Calu3 (cell line): ENCODE measurements around the gene FLVCR2. TPM values are rescaled to one million over a fixed set of nuclear protein-coding genes. Genes with fewer than 3 reads are reported as not detected.

Source experiments
- BruUV-seq: library from RNA; stranded (reverse); fragments of 400-500 nt; replicated peaks from 2 replicates; lab custom pipeline; 2021; lab: Mats Ljungman, UMichigan
- CTCF ChIA-PET: fragments of 300-600 bp; sonication (Branson Sonifier 250); formaldehyde crosslinking; loops from one replicate; lab custom pipeline; 2022; ENCODE audit warnings: antibody characterized with exemption; lab: Charles Lee
- DNase-seq: peaks from one replicate; pipeline ENCODE4 v3.0.0; 2022
- H3K27ac Mint-ChIP-seq: one replicate; pipeline ENCODE4 v1.8.0; 2022; ENCODE audit warnings: mixed read lengths; ENCODE audit not compliant: unreplicated experiment
- H3K27me3 Mint-ChIP-seq: one replicate; pipeline ENCODE4 v1.8.0; 2022; ENCODE audit warnings: mixed read lengths; ENCODE audit not compliant: unreplicated experiment
- H3K36me3 Mint-ChIP-seq: one replicate; pipeline ENCODE4 v1.8.0; 2022; ENCODE audit warnings: mild to moderate bottlenecking, moderate library complexity, mixed read lengths; ENCODE audit not compliant: insufficient read depth, unreplicated experiment
- H3K4me1 Mint-ChIP-seq: one replicate; pipeline ENCODE4 v1.8.0; 2022; ENCODE audit warnings: mild to moderate bottlenecking, low read depth, mixed read lengths; ENCODE audit not compliant: unreplicated experiment
- H3K4me3 Mint-ChIP-seq: one replicate; pipeline ENCODE4 v1.8.0; 2022; ENCODE audit warnings: mild to moderate bottlenecking, low read depth, moderate library complexity, mixed read lengths; ENCODE audit not compliant: unreplicated experiment
- H3K9me3 Mint-ChIP-seq: one replicate; pipeline ENCODE4 v1.8.0; 2022; ENCODE audit warnings: low read depth, mixed read lengths; ENCODE audit not compliant: unreplicated experiment
- CTCF ChIP-seq: fragments of 200-600 bp; IDR thresholded peaks from one replicate; pipeline ENCODE4 v1.8.0; 2022; ENCODE audit warnings: antibody characterized with exemption; ENCODE audit not compliant: unreplicated experiment
- intact Hi-C: fragments of 100-400 bp; cut with micrococcal nuclease; formaldehyde crosslinking; loops from one replicate; pipeline ENCODE4 v1.10.0; 2022; ENCODE audit not compliant: unreplicated experiment
- total RNA-seq: library from RNA; stranded (reverse); gene quantifications from 2 replicates; pipeline ENCODE4 v1.2.3, GENCODE V29; 2022

FLVCR2 gene
- total RNA-seq, 1 experiment from 2014 or later = 1.4 TPM

- H3K27ac Mint-ChIP-seq = no peak overlapping the region
- no peaks in the 10 kb centered on the region for H3K36me3 Mint-ChIP-seq
- peaks cover 45% of the 10 kb centered on the region for H3K27me3 Mint-ChIP-seq
- CTCF ChIA-PET = no interaction called here
- DNase-seq = no peak
- no peak for TF ChIP-seq CTCF
- H3K9me3 Mint-ChIP-seq = peaks cover 2% of the 10 kb centered on the region
- no peaks in the 10 kb centered on the region for H3K4me1 Mint-ChIP-seq
- no TSS peak for BruUV-seq
- intact Hi-C loops = no loop called here
- no peak overlapping the region for H3K4me3 Mint-ChIP-seq
These were observed 30.7 kb downstream of the FLVCR2 start for GRCh38 chr14:75609116-75609515.

- Mint-ChIP-seq H3K4me1 (no peaks in the 10 kb centered on the region), H3K27ac (no peak overlapping the region), H3K36me3 (no peaks in the 10 kb centered on the region), H3K9me3 (peaks cover 6% of the 10 kb centered on the region), H3K4me3 (no peak overlapping the region), H3K27me3 (peaks cover 51% of the 10 kb centered on the region)
- TF ChIP-seq CTCF = no peak
- no TSS peak for BruUV-seq
- CTCF ChIA-PET = interaction anchor here (0.9 kb wide), 1 partner anchor 10 kb away, joined by 3 read pairs; no protein-coding TSS in a partner anchor
- intact Hi-C loops = no loop called here
- no peak for DNase-seq
These were observed 31.4 kb downstream of the FLVCR2 start for GRCh38 chr14:75609606-75610475.

GRCh38 chr14:75610834-75611233, 32.4 kb downstream of the FLVCR2 start:
- no peak for TF ChIP-seq CTCF
- no TSS peak for BruUV-seq
- intact Hi-C loops = no loop called here
- no peak overlapping the region for H3K27ac Mint-ChIP-seq
- no peak for DNase-seq
- H3K27me3 Mint-ChIP-seq = peaks cover 59% of the 10 kb centered on the region
- no peaks in the 10 kb centered on the region for H3K36me3 Mint-ChIP-seq
- CTCF ChIA-PET = interaction anchor here (0.9 kb wide), 1 partner anchor 9 kb away, joined by 3 read pairs; no protein-coding TSS in a partner anchor
- H3K4me1 Mint-ChIP-seq = no peaks in the 10 kb centered on the region
- peaks cover 6% of the 10 kb centered on the region for H3K9me3 Mint-ChIP-seq
- no peak overlapping the region for H3K4me3 Mint-ChIP-seq

GRCh38 chr14:75612157-75612556, 33.7 kb downstream of the FLVCR2 start:
- H3K27me3 Mint-ChIP-seq = peaks cover 59% of the 10 kb centered on the region
- no TSS peak for BruUV-seq
- intact Hi-C loops = no loop called here

More at GRCh38 chr14:75612157-75612556, 33.7 kb downstream of the FLVCR2 start:
- no peak overlapping the region for H3K27ac Mint-ChIP-seq
- H3K4me3 Mint-ChIP-seq = no peak overlapping the region
- no peaks in the 10 kb centered on the region for H3K4me1 Mint-ChIP-seq
- peaks cover 6% of the 10 kb centered on the region for H3K9me3 Mint-ChIP-seq
- H3K36me3 Mint-ChIP-seq = no peaks in the 10 kb centered on the region
- no peak for TF ChIP-seq CTCF
- CTCF ChIA-PET = interaction anchor here (0.5 kb wide), 1 partner anchor 77 kb away, joined by 5 read pairs; no protein-coding TSS in a partner anchor
- no peak for DNase-seq
